Lung microvascular endothelial cell (primary cell): ENCODE data around the gene FAR2. TPM values are rescaled to one million over a fixed set of nuclear protein-coding genes. Genes with fewer than 3 reads are reported as not detected.

ENCODE experiments used
- total RNA-seq: library from RNA; depleted of rRNA; stranded (reverse); fragments of >200 nt; gene quantifications from 2 replicates; pipeline ENCODE4 v1.2.1, GENCODE V29; 2014

FAR2 gene
- total RNA-seq, 1 donor from 2014 or later: 46.0 TPM

Other genes starting within 250 kb of the FAR2 start
- 23.8 and 32.3 TPM in 2 replicates for gene ERGIC2, start 231.9 kb downstream of the FAR2 start, total RNA-seq